ENCODE results near the gene ABHD6. TPM values are rescaled to one million over a fixed set of nuclear protein-coding genes. Genes with fewer than 3 reads are reported as not detected.
"Not testable (repeated sequence)": the region's sequence is repeated elsewhere in the genome, so short reads cannot be mapped to it uniquely, and the experiment has no call there.

ABHD6 gene
- total RNA-seq, 1 donor from 2014 or later = 15.0 TPM

DNA sequence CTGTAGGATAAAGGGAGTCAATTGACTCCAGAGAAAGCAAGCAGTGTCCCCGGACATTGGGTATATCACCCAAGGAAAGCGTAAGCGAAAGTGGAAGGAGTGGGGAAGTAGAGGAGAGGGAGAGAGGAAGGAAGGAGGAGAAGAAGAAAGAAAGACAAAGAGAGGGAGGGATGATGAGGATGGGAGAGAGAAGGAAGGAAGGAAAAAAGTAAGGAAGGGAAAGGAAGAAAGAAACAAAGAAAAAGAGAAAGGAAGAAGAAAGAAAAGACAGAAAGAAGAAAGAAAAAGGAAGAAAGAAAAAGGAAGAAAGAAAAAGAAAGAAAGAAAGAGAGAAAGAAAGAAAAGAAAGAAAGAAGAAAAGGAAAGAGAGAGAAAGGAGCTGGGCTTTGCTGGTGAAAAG, 27.7 kb upstream of the ABHD6 start:
- DNase-seq (ENCODE audit: low read depth in 2 of 2) = no peak

DNA sequence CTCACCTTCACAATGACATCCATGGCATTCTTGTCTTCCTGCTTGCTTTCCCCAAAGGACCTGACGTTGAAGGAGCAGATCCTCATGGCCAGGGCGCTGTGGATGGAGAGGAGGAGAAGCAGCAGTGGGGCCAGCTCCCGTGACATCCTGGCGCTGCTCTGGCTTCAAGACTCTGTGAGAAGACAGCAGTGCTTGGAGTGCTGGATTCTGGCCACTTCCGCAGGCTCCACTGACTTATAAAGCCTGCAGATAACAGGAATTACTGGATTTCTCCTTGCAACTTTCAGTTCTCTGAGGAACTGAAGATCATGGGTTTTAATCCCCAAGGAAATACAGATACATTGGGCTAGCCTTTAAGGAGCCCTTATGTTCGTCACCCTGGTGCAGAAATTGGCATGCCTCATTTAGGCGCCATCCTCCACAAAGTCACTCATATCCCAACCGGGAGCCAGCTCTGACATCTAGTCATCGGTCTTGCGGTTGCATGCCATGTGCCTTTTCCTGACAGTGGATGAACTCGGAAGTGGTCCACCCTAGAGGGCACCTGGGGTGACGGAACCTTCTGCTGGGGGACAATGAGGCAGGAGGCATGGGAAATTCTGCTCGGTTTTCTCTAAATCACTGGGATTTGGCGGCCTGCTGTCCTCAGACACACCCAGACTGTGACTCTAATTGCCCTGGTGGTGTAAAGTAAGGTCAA, 26.7 kb upstream of the ABHD6 start, which contains the start of gene DNASE1L3:
TSS of gene DNASE1L3 (minus strand) at position 212 of the 700 bp plus-strand sequence. CDS start at position 146, 66 bp downstream.
- DNase-seq (ENCODE audit: low read depth in 2 of 2) = no peak

DNA sequence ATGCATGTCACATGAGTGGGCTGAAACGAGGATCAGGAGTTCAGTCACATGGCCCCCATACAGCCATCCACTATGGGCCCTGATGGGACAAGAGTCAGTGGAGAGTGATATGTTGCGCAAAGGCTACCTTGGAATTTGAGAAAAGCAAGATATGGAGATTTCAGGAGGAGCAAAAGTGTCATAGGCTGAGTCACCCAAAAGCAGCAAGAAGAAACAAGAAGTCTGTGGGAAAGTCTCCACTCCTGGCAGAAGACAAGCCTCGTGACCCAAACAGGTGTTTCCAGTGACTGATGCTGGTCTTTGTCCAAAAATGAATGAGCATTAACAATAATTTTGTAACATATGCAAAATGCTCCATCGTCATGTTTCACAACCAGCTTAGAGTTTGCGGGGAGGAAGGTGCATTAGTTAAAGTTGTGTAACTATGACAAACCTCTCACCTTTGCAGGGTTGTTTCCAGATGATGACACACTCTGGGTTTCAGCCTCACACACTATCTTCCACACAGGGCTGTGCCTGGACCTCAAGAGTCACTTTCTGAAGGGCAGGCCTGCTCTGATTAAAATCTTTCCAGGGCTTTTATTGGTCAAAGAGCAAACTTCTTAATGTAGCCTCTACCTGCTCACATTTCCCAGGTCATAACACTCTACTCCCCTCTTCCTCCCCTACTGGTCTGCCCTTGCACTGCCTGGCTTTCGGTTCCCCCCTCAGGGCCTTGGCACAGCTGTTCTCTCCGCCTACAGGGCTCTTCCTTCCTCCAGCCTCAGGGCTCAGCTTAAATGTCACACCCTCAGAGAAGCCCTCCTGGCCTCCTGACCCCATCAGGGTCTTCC, 22.9 kb upstream of the ABHD6 start:
- peak in 1 of 2 donors; percentile 28 for DNase-seq (ENCODE audit: low read depth in 2 of 2)

DNA sequence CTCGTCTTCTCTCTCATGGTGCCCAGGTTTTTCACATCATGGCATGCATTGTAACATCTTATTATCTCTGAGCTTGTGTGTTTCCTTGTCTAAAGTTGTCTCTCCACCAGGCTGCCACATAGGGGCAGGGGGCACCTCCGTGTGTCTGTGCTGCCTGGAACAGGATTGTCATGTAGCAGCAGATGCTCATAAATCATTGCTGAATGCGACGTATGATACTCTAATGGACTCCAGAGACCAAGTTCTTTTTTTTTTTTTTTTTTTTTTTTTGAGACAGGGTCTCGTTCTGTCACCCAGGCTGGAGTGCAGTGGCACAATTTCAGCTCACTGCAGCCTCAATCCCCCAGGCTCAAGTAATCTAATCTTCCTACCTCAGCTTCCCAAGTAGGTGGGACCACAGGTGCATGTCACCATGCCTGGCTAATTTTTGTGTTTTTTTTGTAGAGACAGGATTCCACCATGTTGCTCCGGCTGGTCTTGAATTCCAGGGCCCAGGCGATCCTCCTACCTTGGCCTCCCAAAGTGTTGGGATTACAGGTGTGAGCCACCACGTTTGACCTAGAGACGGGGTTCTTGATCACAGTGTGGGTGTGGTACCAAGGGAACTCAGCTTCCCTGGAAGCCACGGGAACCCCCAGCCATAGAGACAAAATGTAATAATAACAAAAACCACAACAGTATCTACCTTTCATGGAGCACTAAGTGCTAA, 22.1 kb upstream of the ABHD6 start:
- no peak for DNase-seq (ENCODE audit: low read depth in 2 of 2)

DNA sequence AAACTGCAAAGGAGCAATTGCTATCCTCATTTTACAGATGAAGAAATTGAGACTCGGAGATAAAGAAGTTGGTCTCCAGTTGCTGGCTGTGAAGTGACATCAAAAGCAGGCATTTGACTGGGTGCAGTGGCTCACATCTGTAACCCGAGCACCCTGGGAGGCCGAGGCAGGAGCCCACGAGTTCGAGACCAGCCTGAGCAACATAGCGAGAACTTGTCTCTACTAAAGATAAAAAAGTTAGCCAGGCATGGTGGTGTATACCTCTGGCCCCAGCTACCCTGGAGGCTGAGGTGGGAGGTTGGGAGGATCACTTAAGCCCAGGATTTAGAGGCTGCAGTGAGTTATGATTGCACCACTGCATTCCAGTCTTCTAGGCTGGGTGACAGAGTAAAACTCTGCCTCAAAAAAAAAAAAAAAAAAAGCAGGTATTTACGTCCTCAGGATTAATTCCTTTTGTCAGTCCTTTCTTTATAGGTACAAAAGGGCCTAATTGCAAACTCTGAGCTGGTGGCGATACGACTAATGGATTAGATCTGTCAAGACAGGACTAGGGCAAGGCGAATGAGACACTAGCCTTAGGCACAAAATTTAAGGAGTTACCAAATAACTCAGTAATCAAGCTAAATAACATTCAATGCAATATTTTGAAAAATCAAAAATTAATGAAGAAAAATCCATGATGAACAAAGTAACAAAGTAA, 20.9 kb upstream of the ABHD6 start:
- no peak for DNase-seq (ENCODE audit: low read depth in 2 of 2)

DNA sequence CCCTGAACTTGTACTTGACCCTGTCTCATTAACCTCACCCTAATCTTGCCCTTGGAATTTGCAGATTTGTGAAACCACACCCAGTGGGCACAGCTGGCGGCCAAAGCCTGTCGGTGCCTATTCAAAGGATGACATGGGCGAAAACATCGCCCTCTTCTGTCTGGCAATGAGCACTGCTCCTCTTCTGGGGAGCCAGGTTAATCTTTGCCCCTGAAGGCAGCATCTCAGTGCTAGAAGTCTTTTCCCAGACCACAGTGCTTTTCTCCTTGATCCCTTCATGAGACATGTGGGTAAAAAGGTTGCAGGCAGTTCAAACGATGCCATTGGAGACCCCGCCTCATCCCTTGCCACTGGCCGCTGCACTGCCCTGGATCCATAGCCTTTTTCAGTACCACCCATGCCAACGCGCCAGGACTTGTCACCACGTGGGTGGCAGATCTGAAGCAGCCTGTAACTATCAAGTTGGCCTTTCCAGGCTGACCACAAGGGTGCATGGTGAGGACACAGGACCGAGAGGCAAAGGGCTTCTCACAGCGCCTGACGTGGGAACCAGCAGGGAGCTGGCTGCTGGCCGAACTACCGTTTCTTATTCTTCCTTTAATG, 20.3 kb upstream of the ABHD6 start:
- DNase-seq (ENCODE audit: low read depth in 2 of 2) = peak; percentile 53 to 71

DNA sequence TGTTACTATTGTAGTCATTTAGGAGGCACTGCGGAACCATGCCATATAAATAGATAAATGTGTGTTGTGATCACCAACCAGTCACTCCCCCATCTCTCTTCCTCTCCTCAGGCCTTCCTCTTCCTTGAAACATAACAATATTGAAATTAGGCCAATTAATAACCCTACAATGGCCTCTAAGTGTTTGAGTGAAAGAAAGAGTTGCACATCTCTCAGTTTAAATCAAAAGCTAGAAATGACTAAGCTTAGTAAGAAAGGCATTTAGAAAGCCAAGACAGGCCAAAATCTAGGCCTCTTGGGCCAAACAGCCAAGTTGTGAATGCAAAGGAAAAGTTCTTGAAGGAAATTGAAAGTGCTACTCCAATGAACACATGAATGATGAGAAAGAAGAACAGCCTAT, 18.7 kb upstream of the ABHD6 start:
- DNase-seq (ENCODE audit: low read depth in 2 of 2) = no peak

DNA sequence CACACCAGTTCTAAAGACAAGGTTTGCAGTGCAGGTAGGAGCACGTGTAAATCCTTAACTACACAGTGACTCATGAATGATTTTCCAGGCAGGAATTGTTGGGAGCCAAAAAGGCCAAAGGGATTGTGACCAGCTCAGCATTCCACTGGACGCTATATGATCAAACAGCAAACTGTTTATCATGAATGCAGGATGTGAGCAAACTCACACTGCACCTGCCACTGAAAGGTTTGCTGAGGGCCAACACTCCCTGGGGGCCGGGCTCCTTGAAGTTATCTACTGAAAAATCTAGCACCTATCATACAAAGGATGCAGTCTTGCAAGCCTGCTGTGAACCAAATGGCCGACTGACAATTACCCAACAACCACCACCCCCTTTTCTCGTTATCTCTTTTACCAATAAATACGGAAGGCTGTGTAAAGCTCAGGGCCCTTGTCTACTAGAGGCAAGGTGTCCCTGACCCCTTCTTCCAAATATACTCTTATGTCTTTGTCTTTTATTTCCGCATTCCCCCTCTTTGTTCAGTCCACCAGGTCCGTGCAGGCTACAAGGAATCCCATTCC, 15.3 kb upstream of the ABHD6 start:
- DNase-seq (ENCODE audit: low read depth in 2 of 2) = peak; percentile 41 to 45

DNA sequence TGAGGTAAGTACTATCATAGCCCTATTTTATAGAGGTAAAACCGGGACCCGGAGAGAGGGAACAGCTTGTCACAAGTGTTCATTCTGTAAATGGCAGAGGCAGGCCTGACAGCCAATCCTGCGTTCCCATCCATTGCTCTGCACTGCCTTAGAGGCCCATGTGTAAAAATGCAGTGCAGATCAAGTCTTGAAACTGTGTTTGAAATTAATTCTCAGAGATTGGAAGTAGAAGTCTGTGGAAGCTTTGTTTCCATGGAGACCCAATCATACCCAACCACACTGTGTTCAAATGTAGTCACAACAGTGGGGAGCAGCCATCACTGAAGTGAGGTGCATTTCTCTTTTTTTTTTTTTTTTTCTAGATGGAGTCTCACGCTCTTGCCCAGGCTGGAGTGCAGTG, 13.7 kb upstream of the ABHD6 start:
- DNase-seq (ENCODE audit: low read depth in 2 of 2) = no peak

DNA sequence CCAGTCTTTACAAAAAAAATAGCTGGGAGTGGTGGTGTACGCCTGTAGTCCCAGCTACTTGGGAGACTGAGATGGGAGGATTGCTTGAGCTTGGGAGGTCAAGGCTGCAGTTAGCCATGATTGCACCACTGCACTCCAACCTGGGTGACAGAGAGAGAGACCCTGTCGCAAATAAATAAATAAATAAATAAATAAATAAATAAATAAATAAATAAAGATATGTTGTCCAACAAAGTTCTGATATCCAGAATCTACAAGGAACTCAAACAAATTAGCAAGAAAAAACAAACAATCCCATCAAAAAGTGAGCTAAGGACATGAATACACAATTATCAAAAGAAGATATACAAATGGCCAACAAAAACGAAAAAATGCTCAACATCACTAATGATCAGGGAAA, 9.7 kb upstream of the ABHD6 start:
- not testable (repeated sequence) for DNase-seq (ENCODE audit: low read depth in 2 of 2)

DNA sequence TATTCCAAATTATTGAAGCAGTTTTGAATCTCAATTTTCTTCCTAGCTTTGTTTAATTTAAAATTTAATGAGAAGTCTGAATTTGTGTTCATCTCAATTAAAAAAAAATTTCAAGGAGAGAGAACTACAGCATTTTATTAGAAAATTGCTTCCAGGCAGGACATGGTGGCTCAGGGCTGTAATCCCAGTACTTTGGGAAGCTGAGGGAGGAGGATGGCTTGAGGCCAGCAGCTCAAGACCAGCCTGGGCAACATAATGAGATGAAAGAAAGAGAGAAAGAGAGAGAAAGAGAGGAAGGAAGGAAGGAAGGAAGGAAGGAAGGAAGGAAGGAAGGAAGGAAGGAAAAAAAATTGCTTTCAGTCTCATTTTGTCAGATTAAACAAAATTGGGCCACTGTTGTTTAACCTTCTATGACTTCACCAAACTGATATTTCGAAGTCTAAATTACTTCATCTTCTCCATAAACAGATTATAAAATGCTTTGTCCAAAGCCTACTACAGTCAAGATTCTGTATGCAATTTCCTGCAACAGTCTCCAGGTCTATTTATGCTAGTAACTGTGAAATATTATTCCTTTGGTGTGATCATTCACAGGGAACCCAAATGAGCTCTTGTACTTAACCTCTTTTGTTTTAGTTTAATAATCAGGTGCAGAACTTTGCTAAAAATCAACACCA, 6.6 kb upstream of the ABHD6 start:
- DNase-seq (ENCODE audit: low read depth in 2 of 2) = no peak

DNA sequence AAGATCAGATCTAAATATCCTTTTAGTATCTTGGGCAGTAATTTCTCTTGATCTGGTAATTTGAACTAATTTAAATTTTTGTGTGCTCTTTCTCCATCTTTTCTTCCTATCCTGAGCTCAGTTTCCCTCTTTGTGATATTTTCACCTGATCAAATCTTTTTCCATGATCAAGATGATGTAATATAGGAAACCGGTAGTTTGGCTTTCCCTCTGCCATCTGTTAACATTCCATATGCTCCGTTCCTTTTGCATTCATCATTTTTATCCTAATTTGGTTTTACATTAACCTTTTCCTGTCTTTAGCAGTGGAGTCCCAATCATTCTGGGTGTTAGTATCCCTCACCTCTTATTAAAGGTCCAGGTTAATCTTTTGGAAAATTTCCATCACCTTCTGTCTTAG, 5.9 kb upstream of the ABHD6 start:
- DNase-seq (ENCODE audit: low read depth in 2 of 2) = no peak

DNA sequence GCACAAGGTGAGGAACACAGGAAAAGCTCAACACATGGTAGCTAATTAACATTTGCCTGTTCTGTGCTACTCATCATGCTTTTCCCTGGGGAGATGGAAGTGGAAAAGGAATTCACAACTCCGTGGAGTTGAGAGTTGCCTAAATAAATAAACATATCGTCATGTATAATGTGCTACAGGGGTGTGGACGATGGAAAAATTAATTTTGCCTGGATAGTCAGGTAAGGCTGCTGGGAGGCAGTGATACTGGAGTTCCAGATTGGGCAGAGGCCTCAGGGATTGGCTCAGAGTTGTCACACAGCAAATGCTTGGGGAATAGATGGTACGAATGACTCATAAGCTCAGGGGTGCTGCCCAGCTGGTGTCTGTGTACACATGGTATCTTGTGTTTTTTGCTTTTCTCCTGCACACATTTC, 3.1 kb upstream of the ABHD6 start:
- peak in 1 of 2 donors; percentile 37 for DNase-seq (ENCODE audit: low read depth in 2 of 2)

DNA sequence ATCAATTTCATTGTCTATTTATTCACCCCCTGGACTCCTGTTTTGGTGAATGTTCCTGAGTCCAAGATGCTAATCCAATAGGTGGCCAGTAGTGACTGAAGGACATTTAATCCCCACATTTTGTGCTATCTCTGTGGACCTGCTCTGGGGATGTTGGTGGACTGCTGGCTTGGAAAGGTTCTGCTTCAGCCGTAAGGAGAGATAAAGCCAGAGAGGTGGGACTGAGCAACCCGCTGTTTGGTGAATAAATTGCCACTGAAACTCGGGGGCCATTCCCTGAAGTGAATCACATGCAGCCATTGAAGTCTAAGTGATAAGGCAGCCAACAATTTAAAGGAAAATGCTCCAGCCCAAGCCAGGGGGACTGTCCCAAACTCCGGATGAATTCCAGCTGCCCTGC, 1.6 kb upstream of the ABHD6 start:
- no peak for DNase-seq (ENCODE audit: low read depth in 2 of 2)

DNA sequence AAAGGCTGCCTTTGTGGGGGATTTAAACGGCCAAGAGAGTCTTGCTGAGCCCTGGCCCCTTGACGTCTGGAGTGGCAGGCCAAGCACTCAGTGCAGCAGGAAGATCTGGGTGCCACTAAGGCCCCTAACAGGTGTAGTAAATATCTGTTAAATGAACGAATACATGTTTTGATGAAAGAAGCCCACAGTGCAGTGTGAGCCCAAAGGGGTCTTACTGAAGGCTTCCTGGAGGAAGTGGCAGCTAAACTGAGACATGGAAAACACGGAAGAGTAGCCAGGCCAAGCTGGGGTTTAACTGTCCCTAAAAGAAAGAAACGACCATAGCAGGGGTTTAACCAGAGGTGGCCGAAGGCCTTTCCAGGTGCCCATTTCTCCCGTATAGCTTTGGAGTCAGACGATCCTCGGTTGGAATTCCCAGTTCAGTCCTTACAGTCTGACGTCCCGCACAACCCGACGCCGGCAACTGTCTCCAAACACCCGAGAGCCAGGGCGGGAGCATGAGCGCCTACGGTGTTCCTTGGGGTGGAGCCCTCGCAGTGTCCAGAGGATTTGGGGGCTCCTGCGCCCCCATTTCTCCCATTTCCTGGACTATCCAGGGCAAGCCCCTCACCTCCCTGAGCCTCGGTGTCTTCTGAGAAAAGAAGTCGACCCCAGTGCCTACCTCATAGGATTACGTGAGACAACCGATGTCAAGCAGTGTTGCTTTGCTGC, 910 bp upstream of the ABHD6 start:
- no peak for DNase-seq (ENCODE audit: low read depth in 2 of 2)

DNA sequence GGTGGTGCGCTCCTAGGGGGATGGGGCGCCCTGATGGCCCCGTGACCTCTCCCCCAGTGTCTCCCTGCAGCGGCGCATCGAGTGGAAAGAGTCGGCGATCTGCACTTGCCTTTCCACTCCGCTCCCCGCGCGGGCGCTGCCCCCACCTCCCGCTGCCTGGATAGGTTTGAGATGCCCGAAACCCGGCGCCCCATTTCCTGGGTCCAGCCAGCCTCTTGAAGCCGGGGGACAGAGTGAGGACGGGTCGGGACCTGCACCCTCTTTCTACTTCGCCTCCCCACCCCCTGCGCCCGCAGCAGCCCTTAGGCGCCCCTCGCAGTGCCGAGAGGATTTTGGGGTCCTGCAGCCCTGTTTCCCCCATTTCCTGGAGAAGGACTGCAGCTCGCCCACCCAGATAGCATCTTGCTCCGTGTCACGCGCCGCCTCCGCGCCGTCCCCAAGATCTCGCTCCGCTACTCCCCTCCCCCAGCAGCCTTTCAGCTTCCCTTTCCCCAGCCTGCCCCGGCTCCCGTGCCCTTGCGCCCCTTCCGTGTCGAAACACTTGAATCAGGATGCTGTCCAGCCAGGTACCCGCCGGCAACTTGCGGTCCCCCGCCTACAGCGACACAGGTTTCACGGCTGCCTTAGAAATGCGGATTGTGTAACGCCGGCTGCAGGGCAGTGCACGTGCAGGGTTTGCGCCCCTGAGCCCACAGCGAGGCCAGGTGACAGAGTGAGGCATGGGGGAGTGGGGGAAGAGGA, 519 bp downstream of the ABHD6 start:
- no peak for DNase-seq (ENCODE audit: low read depth in 2 of 2)

DNA sequence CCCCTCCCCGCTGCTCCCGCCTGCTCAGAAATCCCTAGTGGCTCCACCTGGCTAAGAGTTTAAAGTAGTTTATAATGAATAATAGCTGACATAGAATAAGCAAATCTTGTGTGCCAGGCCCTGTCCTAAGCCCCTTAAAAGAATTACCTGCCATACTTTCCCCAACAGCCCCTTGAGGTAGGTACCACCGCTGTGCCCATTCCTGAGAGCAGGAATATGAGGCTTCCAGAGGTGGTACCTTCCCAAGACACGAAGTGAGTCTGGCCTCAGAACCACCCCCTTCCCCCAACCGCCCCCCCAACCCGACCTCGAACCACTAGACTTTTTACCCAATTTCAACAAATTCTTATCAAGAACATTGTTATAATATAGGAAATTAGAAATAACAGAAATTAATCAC, 1.2 kb downstream of the ABHD6 start:
- no peak for DNase-seq (ENCODE audit: low read depth in 2 of 2)

DNA sequence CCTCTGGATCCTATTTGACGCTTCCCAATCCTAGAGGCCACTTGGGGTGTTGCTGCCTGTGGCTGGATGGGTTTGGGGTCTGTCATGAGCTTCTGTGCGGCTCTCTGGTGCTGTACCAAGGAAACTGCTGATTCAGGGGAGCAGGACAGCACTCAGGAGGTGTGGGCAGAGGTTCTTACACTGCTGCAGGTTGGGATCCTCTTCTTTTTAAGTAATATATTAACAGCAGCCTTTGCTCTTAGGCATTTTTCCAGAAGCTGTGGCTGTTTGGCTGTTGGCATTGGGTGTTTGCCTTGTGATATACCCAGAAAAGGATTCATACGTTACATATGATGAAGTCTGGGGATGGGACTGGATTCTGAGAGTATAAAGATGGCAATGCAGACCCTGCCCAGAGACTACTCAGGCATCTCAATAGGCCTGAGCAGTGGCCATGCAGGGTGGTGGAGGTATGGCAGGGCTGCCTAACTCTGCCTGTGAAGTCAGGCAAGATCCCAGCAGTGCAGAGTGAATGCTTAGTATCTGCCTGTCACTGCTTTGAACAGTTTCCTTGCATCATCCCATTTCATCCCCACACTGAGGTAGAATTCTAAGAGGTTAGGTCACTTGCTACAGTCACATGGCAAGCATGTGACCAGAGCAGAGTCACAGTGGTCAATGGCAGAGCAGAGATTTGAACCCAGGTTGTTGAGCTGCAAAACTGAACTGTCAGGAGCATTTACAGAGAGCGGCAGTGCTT, 3.9 kb downstream of the ABHD6 start:
- no peak for DNase-seq (ENCODE audit: low read depth in 2 of 2)
